Keratinocyte (primary cell): ENCODE data around the gene RAB3A. TPM values are rescaled to one million over a fixed set of nuclear protein-coding genes. Genes with fewer than 3 reads are reported as not detected.

Experiments used
- DNase-seq: peaks from one replicate; pipeline ENCODE4 v3.0.0-alpha.2; 2011; ENCODE audit warnings: low read depth, missing footprints, low spot score
- FAIRE-seq: peaks from 2 replicates; lab custom pipeline; 2011; peaks lifted over from hg19 to GRCh38; lab: Jason Lieb, UNC
- H2AFZ ChIP-seq: 2 replicates; pipeline ENCODE4 v1.6.0; 2012; ENCODE audit warnings: low read length, control low read depth, inconsistent platforms; ENCODE audit not compliant: control insufficient read depth
- H3K27ac ChIP-seq: 2 replicates; pipeline ENCODE4 v1.5.1; 2011; ENCODE audit warnings: low read length; ENCODE audit not compliant: control insufficient read depth, insufficient read depth
- H3K27me3 ChIP-seq: 3 replicates; pipeline ENCODE4 v1.6.0; 2011; ENCODE audit warnings: low read length; ENCODE audit not compliant: control insufficient read depth, insufficient read depth; ENCODE audit errors: extremely low read depth
- H3K36me3 ChIP-seq, 2 experiments: 2 replicates in 1 of 2; 3 replicates in 1 of 2; pipeline ENCODE4 v1.5.1; 2011; ENCODE audit warnings: low read length in 2 of 2, mild to moderate bottlenecking in 1 of 2; ENCODE audit not compliant: control insufficient read depth in 2 of 2, insufficient read depth in 2 of 2; ENCODE audit errors: extremely low read depth in 1 of 2
- H3K4me1 ChIP-seq: 3 replicates; pipeline ENCODE4 v1.5.1; 2011; ENCODE audit warnings: low read length; ENCODE audit not compliant: control insufficient read depth, insufficient read depth; ENCODE audit errors: extremely low read depth
- H3K4me2 ChIP-seq: 3 replicates; pipeline ENCODE4 v1.6.0; 2011; ENCODE audit warnings: low read depth, low read length; ENCODE audit not compliant: control insufficient read depth, insufficient read depth; ENCODE audit errors: extremely low read depth
- H3K4me3 ChIP-seq, 3 experiments: fragments of 200-600 bp in 1 of 3; sonication (generic) in 1 of 3; 2 replicates in 2 of 3; 3 replicates in 1 of 3; pipeline ENCODE4 v1.5.1; 2011 to 2016; ENCODE audit warnings: low read length in 3 of 3, mild to moderate bottlenecking in 3 of 3, control low read depth in 2 of 3, inconsistent platforms in 1 of 3, low read depth in 1 of 3, mixed read lengths in 1 of 3, mixed run types in 1 of 3, moderate library complexity in 1 of 3; ENCODE audit not compliant: control insufficient read depth in 2 of 3, insufficient read depth in 2 of 3; ENCODE audit errors: extremely low read depth in 1 of 3
- H3K79me2 ChIP-seq: 2 replicates; pipeline ENCODE4 v1.6.0; 2012; ENCODE audit warnings: low read length; ENCODE audit not compliant: control insufficient read depth, insufficient read depth
- H3K9ac ChIP-seq: 3 replicates; pipeline ENCODE4 v1.6.0; 2011; ENCODE audit warnings: low read length; ENCODE audit not compliant: control insufficient read depth, insufficient read depth; ENCODE audit errors: extremely low read depth
- H3K9me1 ChIP-seq: 3 replicates; pipeline ENCODE4 v1.6.0; 2011; ENCODE audit warnings: low read length; ENCODE audit not compliant: control insufficient read depth, insufficient read depth; ENCODE audit errors: extremely low read depth
- H3K9me3 ChIP-seq: 2 replicates; pipeline ENCODE4 v1.5.1; 2012; ENCODE audit warnings: low read depth, low read length; ENCODE audit not compliant: control insufficient read depth
- H4K20me1 ChIP-seq: 3 replicates; pipeline ENCODE4 v1.6.0; 2011; ENCODE audit warnings: low read length; ENCODE audit not compliant: control insufficient read depth, insufficient read depth; ENCODE audit errors: extremely low read depth
- CTCF ChIP-seq, 3 experiments: IDR thresholded peaks in 1 of 3; conservative IDR thresholded peaks in 1 of 3; optimal IDR thresholded peaks in 1 of 3; 2 replicates in 2 of 3; 3 replicates in 1 of 3; pipeline versions ENCODE3 to v1.5.1; 2011; ENCODE audit warnings: low read length in 3 of 3, mild to moderate bottlenecking in 3 of 3, moderate library complexity in 2 of 3, control low read depth in 1 of 3, inconsistent platforms in 1 of 3; ENCODE audit not compliant: insufficient read depth in 2 of 3; ENCODE audit errors: extremely low read depth in 1 of 3
- EZH2 ChIP-seq: IDR thresholded peaks from one replicate; pipeline ENCODE4 v1.6.1; 2012; ENCODE audit warnings: inconsistent platforms, mild to moderate bottlenecking, low read length, moderate library complexity
- dilution Hi-C: fragments of 300-500 bp; cut with MboI; formaldehyde crosslinking; loops from one replicate; pipeline ENCODE4 v1.7.0; 2020; ENCODE audit warnings: low sequenced_read_pairs; ENCODE audit not compliant: extremely low pct_ligation_motif_present
- polyA plus RNA-seq, 5 experiments: library from polyadenylated mRNA; depleted of rRNA in 3 of 5; stranded (reverse) in 3 of 5; stranded (forward) in 1 of 5; unstranded in 1 of 5; fragments of >200 nt; gene quantifications; 1 replicate in 1 of 5; 2 replicates in 3 of 5; 3 replicates in 1 of 5; pipeline versions ENCODE4 v1.2.1 to v1.2.3, GENCODE V29; 2011 to 2012; ENCODE audit warnings: missing spikeins in 2 of 5, low read depth in 1 of 5, low replicate concordance in 1 of 5

Gene RAB3A
- polyA plus RNA-seq, 1 donor (not counting 4 experiments of a cell fraction or from before 2014, with no cell fraction given): 0.56 TPM

DNA sequence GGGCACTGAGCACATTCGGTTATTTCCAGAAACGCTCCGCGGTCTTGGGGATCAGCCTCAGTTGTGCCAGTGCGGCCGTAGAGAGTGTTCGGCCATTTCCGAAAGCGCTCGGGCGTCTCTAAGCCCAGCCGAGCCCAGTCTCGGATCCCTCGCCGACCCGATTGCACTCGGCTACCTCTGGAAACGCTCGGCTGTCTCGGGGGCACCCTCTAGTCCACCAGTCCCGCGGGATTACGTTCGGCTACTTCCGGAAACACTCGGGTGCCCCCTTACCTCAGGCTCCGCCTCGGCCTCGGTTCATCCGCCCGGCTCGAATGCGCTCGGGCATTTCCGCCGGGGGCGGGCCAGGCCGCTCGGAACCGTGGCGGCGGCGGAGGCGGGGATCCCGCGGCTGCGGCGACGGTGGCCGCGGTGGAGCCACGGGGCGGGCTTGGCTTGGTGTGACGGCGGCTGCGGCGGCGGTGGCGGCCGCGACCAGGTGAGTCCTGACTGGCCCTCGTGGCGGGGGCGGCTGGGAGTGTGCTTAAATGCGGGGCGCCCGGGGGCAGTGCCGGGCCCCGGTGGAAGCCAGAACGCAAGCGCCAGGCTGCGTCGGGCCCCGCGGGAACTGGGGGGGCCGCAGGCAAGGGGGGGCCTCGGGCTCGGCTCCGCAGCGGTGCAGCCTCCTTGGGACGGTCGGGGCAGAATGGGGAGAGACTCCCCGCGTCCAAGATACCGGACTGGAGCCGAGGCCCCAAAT is 50.9 kb downstream of the RAB3A start, which contains the start of gene PIK3R2:
TSS of gene PIK3R2 (plus strand) at position 347 of the 739 bp plus-strand sequence. CDS start 2,717 bp downstream, outside the sequence.
- dilution Hi-C loops: no loop called here
- H3K27me3 ChIP-seq: no peaks in the 10 kb centered on the region
- peak within 1 kb of the TSS; percentile 93 for H3K4me2 ChIP-seq
- peak within 1 kb of the TSS; percentile 82 to 87 (median 85) for H3K4me3 ChIP-seq
- H3K36me3 ChIP-seq: peaks cover 2 to 4% of the 10 kb centered on the region in 2 experiments
- DNase-seq: peak; percentile 88
- H3K4me1 ChIP-seq: peaks cover 29% of the 10 kb centered on the region
- TF ChIP-seq CTCF (optimal IDR thresholded peaks at IDR 0.05 in 1 of 3, IDR thresholded peaks at IDR 0.05 in 1 of 3, conservative IDR thresholded peaks at IDR 0.05 in 1 of 3; ENCODE audit: extremely low read depth in 1 of 3, insufficient read depth in 2 of 3, low read length in 3 of 3): peak in 1 of 3 experiments; percentile 4
- no peak for TF ChIP-seq EZH2
- no peaks in the 10 kb centered on the region for H4K20me1 ChIP-seq
- peak within 1 kb of the TSS; percentile 96 for H3K9ac ChIP-seq
- no peaks in the 10 kb centered on the region for H3K9me3 ChIP-seq
- peak within 1 kb of the TSS; percentile 96 for H3K27ac ChIP-seq
- no peaks in the 10 kb centered on the region for H3K9me1 ChIP-seq
- H2AFZ ChIP-seq: peak within 1 kb of the TSS; percentile 94
- peak; percentile 81 for FAIRE-seq
- H3K79me2 ChIP-seq: peaks cover 17% of the 10 kb centered on the region

DNA sequence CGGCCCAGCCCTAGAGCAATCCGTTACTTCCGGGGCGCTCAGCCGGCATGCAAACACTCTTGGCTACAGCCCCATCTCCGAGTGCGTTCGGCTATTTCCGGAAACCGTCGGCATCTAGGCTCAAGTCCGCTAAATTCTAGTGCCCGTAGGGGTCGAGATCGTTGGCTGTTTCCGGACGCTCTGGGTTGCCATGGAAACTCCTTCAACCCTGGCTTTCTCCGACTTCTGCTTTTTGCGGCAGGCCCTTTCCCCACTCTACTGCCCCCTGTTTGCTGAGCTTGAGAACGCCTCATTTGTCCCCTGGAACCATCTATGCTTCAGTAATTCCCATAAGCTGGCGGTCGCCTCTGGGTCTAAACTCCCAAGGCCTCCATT is 51.4 kb downstream of the RAB3A start:
- Histone ChIP-seq H3K9ac (peak overlapping the region; percentile 96), H3K9me1 (no peaks in the 10 kb centered on the region), H2AFZ (peak overlapping the region; percentile 94), H4K20me1 (no peaks in the 10 kb centered on the region), H3K27me3 (no peaks in the 10 kb centered on the region), H3K79me2 (peaks cover 17% of the 10 kb centered on the region), H3K9me3 (no peaks in the 10 kb centered on the region), H3K4me1 (peaks cover 23% of the 10 kb centered on the region), H3K27ac (peak overlapping the region; percentile 96), H3K4me2 (peak overlapping the region; percentile 93), H3K4me3 (peak overlapping the region; percentile 61 to 85 (median 79)), H3K36me3 (peaks cover 2 to 4% of the 10 kb centered on the region in 2 experiments)
- dilution Hi-C loops: no loop called here
- TF ChIP-seq EZH2 (no peak), CTCF (optimal IDR thresholded peaks at IDR 0.05 in 1 of 3, IDR thresholded peaks at IDR 0.05 in 1 of 3, conservative IDR thresholded peaks at IDR 0.05 in 1 of 3; ENCODE audit: extremely low read depth in 1 of 3, insufficient read depth in 2 of 3, low read length in 3 of 3) (peak; percentile 37 to 75 (median 66))
- DNase-seq: peak; percentile 85
- FAIRE-seq: peak; percentile 83
